ENCODE measurements around the gene JMJD4.

JMJD4 gene

DNA sequence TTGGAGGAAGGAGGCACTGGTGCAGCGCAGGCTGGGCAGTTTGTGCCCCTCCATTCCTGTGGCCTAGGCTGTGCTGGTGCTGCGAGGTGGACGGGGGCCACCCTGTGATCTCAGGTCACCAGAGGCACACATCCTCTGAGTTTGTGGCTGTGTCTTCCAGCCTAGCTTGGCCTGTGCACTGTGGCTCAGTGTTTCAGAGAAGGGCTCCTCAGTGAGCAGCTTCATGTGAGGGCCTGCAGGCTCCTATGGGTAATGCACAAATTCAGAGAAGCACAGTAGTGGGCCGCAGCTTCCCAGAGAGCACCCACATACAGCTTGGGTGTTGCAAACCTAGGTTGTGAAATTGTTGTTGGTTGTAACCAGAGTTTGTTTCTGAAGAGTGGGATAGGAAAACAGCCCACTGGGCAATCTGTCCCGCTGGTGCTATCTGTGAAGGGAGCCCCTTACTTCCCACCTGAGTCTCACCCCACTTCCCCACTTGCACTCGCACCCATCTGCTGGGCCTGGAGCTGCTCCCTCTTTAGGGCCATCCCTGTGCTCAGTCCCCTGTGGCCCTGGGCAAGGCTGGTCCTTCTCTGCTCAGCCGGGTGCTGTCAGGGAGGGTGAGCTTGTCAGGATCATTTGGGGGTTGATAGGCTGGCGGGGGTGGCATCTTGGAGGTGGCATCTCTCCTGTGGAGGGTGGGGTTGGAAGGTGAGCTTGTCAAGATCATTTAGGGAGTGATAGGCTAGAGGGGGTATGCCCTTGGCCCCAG lies 30.3 kb upstream of the JMJD4 start:
- TF ChIP-seq, protein P1, sequence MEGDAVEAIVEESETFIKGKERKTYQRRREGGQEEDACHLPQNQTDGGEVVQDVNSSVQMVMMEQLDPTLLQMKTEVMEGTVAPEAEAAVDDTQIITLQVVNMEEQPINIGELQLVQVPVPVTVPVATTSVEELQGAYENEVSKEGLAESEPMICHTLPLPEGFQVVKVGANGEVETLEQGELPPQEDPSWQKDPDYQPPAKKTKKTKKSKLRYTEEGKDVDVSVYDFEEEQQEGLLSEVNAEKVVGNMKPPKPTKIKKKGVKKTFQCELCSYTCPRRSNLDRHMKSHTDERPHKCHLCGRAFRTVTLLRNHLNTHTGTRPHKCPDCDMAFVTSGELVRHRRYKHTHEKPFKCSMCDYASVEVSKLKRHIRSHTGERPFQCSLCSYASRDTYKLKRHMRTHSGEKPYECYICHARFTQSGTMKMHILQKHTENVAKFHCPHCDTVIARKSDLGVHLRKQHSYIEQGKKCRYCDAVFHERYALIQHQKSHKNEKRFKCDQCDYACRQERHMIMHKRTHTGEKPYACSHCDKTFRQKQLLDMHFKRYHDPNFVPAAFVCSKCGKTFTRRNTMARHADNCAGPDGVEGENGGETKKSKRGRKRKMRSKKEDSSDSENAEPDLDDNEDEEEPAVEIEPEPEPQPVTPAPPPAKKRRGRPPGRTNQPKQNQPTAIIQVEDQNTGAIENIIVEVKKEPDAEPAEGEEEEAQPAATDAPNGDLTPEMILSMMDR (IDR thresholded peaks at IDR 0.05; ENCODE audit: borderline replicate concordance, insufficient read depth, low read depth, low read length) = no peak
- H3K4me3 ChIP-seq (ENCODE audit: low read depth, low read length) = no peak overlapping the region

DNA sequence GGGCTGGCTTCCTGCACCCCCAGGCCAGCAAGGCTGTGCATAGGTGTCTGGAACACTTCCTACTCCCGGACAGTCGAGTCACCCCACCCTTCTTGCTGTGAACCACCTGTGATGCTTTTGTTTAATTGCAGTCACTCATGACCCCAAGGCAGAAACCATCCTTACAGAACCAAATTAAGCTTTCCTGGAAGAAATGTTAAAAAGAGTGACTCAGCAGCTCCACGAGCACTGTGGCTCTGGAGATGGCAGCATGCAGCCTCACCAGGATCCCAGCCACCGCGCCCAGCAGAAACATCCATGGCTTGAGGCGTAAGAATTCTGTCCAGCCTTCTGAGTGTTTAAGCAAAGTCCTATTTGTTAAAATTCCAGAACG lies 28.9 kb upstream of the JMJD4 start:
- no peak overlapping the region for H3K4me3 ChIP-seq (ENCODE audit: low read depth, low read length)
- TF ChIP-seq, protein P1 (IDR thresholded peaks at IDR 0.05; ENCODE audit: borderline replicate concordance, insufficient read depth, low read depth, low read length) = no peak

DNA sequence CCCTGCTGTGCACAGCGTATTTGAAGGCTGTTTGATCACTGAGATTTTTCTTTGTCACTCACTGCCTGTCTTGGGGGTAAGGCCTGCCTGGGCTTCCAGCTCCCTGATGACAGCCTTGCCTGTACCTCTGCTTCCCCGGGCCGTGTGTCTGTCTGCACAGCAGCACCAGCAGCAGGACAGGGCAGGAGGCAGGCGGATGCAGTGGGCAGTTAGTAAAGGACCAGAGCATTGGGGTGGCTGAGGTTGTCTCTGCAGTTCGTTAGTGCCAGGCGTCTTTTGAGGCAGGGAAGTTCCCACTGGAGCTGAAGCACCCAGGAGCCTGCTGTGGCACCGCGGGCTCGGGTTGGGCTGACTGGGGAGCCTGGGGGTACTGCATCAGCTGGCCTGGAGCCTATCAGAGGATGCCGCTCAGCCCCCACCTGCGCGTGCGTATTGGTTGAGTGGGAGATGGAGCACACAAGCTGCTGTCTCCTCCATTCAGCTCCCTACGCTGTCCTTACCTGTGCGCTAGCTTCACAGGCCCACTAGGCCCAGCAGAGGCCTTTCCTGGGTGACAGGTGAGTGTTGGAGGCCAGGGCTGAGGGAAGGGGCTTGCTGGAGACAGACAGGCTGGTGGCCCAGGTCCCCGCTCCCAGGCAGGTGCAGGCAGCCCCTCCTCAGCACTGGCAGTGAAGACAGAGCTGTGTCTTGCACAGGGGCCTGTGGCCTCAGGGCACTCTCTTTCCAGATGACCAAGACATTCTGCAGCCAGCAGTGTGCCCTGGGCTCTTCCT lies 28.3 kb upstream of the JMJD4 start:
- TF ChIP-seq, protein P1 (IDR thresholded peaks at IDR 0.05; ENCODE audit: borderline replicate concordance, insufficient read depth, low read depth, low read length) = no peak
- H3K4me3 ChIP-seq (ENCODE audit: low read depth, low read length) = no peak overlapping the region

DNA sequence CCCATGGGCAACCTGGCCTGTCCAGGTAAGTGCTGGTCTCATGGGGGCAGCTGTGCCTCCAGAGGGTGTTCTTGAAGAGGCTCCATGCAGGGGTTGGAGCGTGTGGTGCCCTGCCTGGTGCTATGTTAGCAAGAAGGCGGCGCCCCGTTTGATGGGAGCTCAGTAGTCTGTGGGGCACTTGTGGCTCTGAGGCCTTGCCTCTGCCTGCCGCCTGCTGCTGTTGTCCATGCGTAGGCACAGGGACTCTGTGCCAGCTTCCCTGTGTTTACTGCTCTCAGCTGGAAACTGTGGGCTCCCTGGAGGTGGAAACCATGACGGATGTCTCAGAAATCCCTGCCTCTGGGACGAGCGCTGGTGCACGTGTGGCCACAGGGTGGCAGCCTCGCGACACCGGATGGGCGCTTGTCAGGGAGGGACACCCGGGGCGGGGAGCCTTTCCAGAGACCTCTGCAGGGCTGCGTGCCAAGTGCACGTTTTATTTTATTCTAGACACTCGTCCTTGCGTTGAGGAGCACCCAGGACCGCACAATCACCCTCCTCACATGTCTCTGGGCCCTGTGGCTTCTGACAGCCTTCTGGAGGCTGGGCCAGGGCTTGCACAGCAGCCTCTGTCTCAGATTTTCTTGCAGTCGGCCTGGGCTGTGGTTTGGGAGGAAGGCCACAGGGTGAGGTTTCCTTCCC lies 27.3 kb upstream of the JMJD4 start:
- TF ChIP-seq, protein P1 (IDR thresholded peaks at IDR 0.05; ENCODE audit: borderline replicate concordance, insufficient read depth, low read depth, low read length) = peak; percentile 92
- H3K4me3 ChIP-seq (ENCODE audit: low read depth, low read length) = no peak overlapping the region

DNA sequence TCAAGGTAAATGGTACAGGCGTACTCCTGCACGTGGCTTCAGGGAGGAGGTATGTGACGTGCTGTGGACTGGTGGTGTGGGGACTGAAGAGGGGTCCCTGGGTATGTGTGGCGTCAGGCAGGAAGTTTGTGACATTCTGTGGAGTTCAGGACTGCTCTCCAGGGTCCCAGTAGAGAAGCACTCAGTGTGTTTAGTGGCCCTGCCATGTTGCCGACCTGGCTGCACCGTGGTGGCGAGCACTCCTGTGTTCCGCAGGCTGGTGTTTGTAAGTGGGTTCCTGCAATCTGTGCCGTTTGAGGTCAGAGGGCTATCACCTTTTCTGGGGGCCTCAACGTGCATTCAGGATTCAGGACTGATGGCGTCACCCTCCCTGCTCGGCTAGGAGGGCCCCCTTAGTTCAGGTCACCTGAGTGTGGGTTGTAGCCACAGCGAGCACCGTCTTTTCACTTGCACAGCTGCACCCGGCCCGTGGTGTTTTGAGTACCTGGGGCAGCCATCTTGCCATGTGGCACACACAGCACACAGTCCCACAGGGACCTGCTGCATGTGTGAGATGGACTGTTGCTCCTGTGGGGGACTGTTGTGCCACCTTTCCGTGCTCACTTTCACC lies 26.6 kb upstream of the JMJD4 start:
- no peak overlapping the region for H3K4me3 ChIP-seq (ENCODE audit: low read depth, low read length)
- TF ChIP-seq, protein P1 (IDR thresholded peaks at IDR 0.05; ENCODE audit: borderline replicate concordance, insufficient read depth, low read depth, low read length) = no peak

DNA sequence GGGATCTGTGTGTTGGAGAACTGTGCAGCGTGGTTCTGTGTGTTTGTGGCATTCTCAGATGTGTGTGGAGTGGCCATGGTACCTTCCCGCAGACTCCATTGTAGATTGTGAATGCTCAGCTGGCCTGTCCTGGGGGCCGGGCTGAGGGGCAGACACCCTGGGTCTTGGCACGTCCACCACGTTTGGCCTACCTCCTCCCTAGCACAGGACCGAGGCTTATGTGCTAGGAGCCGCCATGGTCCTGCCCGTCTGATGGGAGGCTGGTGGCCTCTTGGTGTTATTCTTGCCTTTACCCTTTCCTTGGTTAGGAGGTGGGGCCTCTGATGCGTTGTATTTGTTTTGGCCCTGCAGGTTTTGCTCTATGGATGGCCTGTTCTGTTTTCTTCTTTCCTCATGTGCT lies 25.3 kb upstream of the JMJD4 start:
- H3K4me3 ChIP-seq (ENCODE audit: low read depth, low read length) = no peak overlapping the region
- TF ChIP-seq, protein P1 (IDR thresholded peaks at IDR 0.05; ENCODE audit: borderline replicate concordance, insufficient read depth, low read depth, low read length) = no peak
